ENCODE data around the gene THAP3. TPM values are rescaled to one million over a fixed set of nuclear protein-coding genes. Genes with fewer than 3 reads are reported as not detected.
A peak's percentile ranks its signal among the peaks of the same experiment; 100 is the strongest.

THAP3 gene
- total and polyA plus RNA-seq, 9 of the 15 experiments (the other 6 are each of a cell fraction or from before 2014, with no cell fraction given) = 1.9 to 31.2 (median 18.2) TPM

DNA sequence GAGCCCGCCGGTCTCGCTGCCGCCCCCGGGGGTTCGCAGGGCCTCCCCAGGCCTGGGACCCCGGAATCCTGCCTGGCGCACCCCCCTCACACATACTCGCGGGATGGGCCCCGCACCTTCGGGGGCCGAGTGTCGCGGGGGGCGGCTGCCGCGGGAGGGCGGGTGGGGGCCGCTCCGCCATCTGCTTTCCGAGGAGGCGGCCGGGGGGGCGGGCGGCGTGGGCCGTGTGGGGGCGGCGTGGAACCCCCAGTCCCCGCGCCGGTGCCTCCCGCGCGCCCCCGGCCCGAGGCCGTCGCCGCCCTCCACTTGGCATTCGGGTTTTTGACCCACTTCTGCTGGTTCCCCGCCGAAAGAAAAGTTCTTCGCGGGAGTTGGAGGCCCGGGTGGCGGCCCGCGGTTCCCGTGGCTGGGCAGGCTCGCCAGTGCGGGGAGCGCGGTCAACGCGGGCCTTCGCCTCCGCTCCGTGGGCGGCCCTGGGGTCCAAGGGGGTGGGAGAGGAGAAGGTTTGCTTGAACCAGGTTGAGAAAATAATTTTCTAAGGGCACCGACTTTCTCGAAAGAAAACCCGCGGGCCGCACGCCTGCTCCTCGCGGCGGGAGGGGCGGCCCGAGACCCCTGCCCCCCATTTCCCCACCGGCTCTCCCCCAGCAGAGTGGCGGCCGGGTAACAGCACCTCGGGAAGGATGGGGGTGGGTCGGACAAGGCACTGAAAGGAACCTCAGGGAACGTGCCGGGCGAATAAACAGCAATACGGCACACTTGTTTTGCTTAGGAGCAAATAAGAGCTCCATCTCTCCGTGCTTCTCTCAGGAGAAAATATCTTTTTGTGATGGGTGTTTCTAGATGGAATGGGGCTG lies 9.5 kb upstream of the THAP3 start (continued):
- TF ChIP-seq TEAD4 (IDR thresholded peaks at IDR 0.05; ENCODE audit: low read length) = peak; percentile 53
- TF ChIP-seq TEAD4 (CRISPR knock-in tag; IDR thresholded peaks at IDR 0.05; ENCODE audit: borderline replicate concordance) = no peak
- TF ChIP-seq MIER1 (IDR thresholded peaks at IDR 0.05; ENCODE audit: low read depth) = no peak

DNA sequence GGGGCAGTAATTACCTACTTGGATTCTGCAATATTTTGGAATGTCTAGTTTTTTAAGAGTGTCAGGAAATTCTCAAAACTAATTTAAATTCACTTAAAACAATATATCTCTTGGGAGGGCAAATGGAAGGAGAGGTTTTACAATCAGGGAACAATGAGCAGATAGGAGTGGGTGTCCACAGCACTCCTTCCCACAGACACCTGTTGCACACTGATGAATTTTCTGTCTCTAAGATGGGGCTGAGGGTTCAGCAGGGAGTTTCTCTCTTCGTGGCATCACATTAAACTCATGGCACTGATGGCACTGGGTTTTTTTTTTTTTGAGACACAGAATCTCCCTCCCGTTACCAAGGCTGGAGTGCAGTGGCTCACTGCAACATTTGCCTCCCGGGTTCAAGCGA lies 5.6 kb upstream of the THAP3 start:
- in situ Hi-C loops (cut with MboI) (no loop called here), intact Hi-C loops (cut with micrococcal nuclease) (no loop called here)
- FAIRE-seq (no peak), DNase-seq (ENCODE audit: extremely low read depth in 1 of 4, low spot score in 3 of 4) (no peak), ATAC-seq (no peak)
- ChIA-PET CTCF (ENCODE audit: low intra/inter-chr PET ratio) (no interaction called here), POLR2A (no interaction called here)
- Histone ChIP-seq H2AFZ (ENCODE audit: low read depth, low read length) (no peak overlapping the region), H3K36me3 (ENCODE audit: control insufficient read depth, insufficient read depth, low read length) (peaks cover 79% of the 10 kb centered on the region), H3K9me1 (ENCODE audit: control insufficient read depth, insufficient read depth, low read length) (peaks cover 3% of the 10 kb centered on the region), H3K4me2 (ENCODE audit: insufficient read depth, low read length) (no peak overlapping the region), H3K9ac (ENCODE audit: insufficient read depth in 1 of 2, low read depth in 2 of 2, low read length in 2 of 2) (no peak overlapping the region), H3K27me3 (ENCODE audit: control insufficient read depth in 2 of 2, insufficient read depth in 2 of 2, low read length in 2 of 2) (no peaks in the 10 kb centered on the region), H3K27ac (ENCODE audit: extremely low read depth, low read depth, low read length) (no peak overlapping the region), H3K4me1 (replicated peaks in 1 of 2; ENCODE audit: control insufficient read depth in 2 of 2, insufficient read depth in 2 of 2, low read length in 2 of 2) (peaks cover 13 to 25% of the 10 kb centered on the region in 2 experiments), H3K79me2 (ENCODE audit: control insufficient read depth, insufficient read depth, low read length) (peaks cover 89% of the 10 kb centered on the region), H3K9me3 (replicated peaks; ENCODE audit: control insufficient read depth, insufficient read depth, low read depth, low read length) (no peaks in the 10 kb centered on the region), H4K20me1 (replicated peaks; ENCODE audit: control insufficient read depth, insufficient read depth, low read length) (peaks cover 31% of the 10 kb centered on the region), H3K4me3 (no peak overlapping the region)
- BruUV-seq (replicated peaks) = no TSS peak
- TF ChIP-seq ERF (CRISPR knock-in tag; IDR thresholded peaks at IDR 0.05) (no peak), GABPA (tag; conservative IDR thresholded peaks at IDR 0.05; ENCODE audit: low read depth) (no peak), LEF1 (IDR thresholded peaks at IDR 0.05) (no peak), TCFL5 (CRISPR knock-in tag; conservative IDR thresholded peaks at IDR 0.05) (no peak)
- TF ChIP-seq, protein P1, sequence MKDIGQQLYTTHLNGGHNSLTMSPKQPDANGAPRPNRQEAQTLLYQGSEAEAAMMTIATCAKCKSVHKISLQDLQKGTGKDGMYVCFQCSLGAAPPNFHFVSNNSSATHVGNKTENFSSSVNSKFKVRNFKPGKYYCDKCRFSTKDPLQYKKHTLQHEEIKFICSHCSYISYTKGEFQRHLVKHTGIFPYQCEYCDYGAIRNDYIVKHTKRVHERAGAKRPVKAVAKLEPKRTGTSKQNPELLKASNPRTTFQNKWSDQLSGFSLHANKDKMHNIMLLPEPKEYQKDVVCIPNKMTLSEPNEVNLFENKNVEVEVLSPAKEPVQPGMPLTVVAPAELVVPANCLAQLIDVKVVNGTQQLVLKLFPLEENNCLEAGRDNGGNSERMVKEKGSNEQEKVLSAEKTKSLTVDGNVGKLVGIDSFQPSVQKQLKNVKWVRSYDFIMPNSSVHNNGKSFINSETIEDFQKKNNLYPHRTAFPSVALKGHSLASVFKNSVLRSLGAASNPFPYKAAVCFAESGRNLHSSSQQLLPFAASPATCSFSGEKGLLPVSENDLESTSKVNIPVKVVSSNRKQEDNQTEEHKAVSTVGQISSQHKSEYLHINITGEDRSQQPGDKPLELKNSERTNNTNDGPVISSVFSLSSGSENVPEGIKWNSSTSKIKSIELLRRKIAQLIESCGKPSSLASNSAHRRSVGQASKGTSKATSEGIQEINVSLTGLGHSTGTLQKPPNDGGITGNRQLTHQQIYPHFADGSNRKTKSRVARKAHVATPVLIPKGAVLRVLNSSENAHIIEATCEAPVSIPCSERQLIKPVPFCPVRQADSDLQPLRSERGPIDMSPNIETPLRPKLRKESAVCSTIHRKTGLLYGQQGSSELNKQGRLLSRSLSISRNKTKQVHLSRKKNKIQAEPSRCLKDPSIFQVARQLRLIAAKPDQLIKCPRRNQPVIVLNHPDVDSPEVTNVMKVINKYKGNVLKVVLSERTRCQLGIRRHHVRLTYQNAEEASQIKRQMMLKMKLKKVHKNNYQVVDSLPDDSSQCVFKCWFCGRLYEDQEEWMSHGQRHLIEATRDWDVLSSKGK (CRISPR knock-in tag; IDR thresholded peaks at IDR 0.05) = no peak
- WGBS (ENCODE audit: insufficient coverage, low coverage, missing lambda C conversion rate) = 95% methylated on average over 4 of the region's 4 CpGs

All from K562 (cell line).